ENCODE results near the gene CD55. TPM values are rescaled to one million over a fixed set of nuclear protein-coding genes. Genes with fewer than 3 reads are reported as not detected.

CD55 gene
- total RNA-seq, 1 experiment from 2014 or later = 17.3 TPM

DNA sequence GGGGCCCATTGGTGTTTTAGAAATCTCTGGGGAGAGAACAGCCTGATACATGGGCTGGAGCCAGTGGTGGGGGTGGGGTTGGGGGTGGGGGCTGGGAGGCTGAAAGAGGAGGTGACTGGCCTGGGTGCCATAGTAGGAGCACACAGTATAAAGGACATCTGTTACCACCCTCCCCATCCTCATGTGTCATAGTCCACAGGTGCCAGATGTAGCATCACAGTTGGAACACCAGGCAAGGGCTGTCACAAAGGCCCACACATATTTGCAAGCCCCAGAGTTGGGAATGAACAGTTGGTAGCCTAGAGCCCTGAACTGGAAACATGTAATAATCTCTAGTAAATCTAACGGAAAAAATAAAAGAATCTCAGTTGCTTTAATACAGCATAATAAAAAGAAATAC, 77.5 kb downstream of the CD55 start:
- no peak overlapping the region for H3K4ac ChIP-seq (ENCODE audit: low read depth, low read length)
- Mint-ChIP-seq H3K27me3 (ENCODE audit: low read depth) (no peaks in the 10 kb centered on the region), H3K4me1 (peaks cover 4% of the 10 kb centered on the region in 2 experiments), H3K9me3 (no peaks in the 10 kb centered on the region), H3K4me3 (no peak overlapping the region), H3K36me3 (ENCODE audit: insufficient read depth in 1 of 3, low read depth in 3 of 3) (no peaks in the 10 kb centered on the region), H3K27ac (no peak overlapping the region)
- TF ChIP-seq, protein P1, sequence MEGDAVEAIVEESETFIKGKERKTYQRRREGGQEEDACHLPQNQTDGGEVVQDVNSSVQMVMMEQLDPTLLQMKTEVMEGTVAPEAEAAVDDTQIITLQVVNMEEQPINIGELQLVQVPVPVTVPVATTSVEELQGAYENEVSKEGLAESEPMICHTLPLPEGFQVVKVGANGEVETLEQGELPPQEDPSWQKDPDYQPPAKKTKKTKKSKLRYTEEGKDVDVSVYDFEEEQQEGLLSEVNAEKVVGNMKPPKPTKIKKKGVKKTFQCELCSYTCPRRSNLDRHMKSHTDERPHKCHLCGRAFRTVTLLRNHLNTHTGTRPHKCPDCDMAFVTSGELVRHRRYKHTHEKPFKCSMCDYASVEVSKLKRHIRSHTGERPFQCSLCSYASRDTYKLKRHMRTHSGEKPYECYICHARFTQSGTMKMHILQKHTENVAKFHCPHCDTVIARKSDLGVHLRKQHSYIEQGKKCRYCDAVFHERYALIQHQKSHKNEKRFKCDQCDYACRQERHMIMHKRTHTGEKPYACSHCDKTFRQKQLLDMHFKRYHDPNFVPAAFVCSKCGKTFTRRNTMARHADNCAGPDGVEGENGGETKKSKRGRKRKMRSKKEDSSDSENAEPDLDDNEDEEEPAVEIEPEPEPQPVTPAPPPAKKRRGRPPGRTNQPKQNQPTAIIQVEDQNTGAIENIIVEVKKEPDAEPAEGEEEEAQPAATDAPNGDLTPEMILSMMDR (conservative IDR thresholded peaks at IDR 0.05) = no peak
- no peak overlapping the region for H3K9ac ChIP-seq (ENCODE audit: extremely low read depth, insufficient read length, low read length)
- H3K27ac ChIP-seq (ENCODE audit: insufficient read length, low read depth, low read length) = no peak overlapping the region
- no peaks in the 10 kb centered on the region for H3K79me1 ChIP-seq (ENCODE audit: insufficient read depth, low read depth, low read length, poor library complexity, severe bottlenecking)
- DNase-seq = no peak
- no peaks in the 10 kb centered on the region for H4K20me1 ChIP-seq (ENCODE audit: control insufficient read depth, insufficient read depth, insufficient read length)
- H3K56ac ChIP-seq (ENCODE audit: insufficient read length, low read depth, low read length) = no peak overlapping the region
- no peak overlapping the region for H4K8ac ChIP-seq (replicated peaks; ENCODE audit: insufficient read length, low read depth, low read length)
- no peaks in the 10 kb centered on the region for H3K27me3 ChIP-seq (ENCODE audit: insufficient read depth, low read length)
- no peak overlapping the region for H3K14ac ChIP-seq (ENCODE audit: insufficient read depth, low read length)
- no peak overlapping the region for H3K23ac ChIP-seq (ENCODE audit: insufficient read length, low read depth, low read length)
- no peak overlapping the region for H2AK5ac ChIP-seq (ENCODE audit: insufficient read length, low read length)
- H2BK20ac ChIP-seq (ENCODE audit: low read depth, low read length, poor library complexity, severe bottlenecking) = no peak overlapping the region
- no peak overlapping the region for H3T11ph ChIP-seq (ENCODE audit: low read length)
- H2BK5ac ChIP-seq (ENCODE audit: insufficient read length, low read length) = no peak overlapping the region
- H2BK12ac ChIP-seq (ENCODE audit: insufficient read length, low read depth, low read length) = no peak overlapping the region
- H3K9me3 ChIP-seq (ENCODE audit: control insufficient read depth, low read depth, low read length) = no peaks in the 10 kb centered on the region
- H3K23me2 ChIP-seq (ENCODE audit: insufficient read length, low read depth, low read length, poor library complexity, severe bottlenecking) = no peaks in the 10 kb centered on the region
- no CpG with 5 or more reads among the region's 1 CpG for WGBS (ENCODE audit: extremely low coverage, insufficient read length, low lambda C conversion rate)
- no peak overlapping the region for H3K18ac ChIP-seq (ENCODE audit: insufficient read length, low read depth, low read length)
- H3K4me1 ChIP-seq (ENCODE audit: insufficient read depth, low read length) = no peaks in the 10 kb centered on the region
- H3K79me2 ChIP-seq (ENCODE audit: insufficient read depth, low read length) = no peaks in the 10 kb centered on the region
- H2BK120ac ChIP-seq (ENCODE audit: low read depth, low read length, poor library complexity, severe bottlenecking) = no peak overlapping the region
- H4K5ac ChIP-seq (ENCODE audit: insufficient read length, low read depth, low read length) = no peak overlapping the region
- H2BK15ac ChIP-seq (ENCODE audit: low read depth, low read length) = no peak overlapping the region
- no peak overlapping the region for H2AFZ ChIP-seq (ENCODE audit: low read length)
- H4K91ac ChIP-seq (ENCODE audit: insufficient read length, low read depth, low read length) = no peak overlapping the region
- H3K4me2 ChIP-seq (ENCODE audit: insufficient read depth, insufficient read length, low read length) = no peak overlapping the region
